Measurements from ENCODE around the gene ABCC5.

The ABCC5 gene

DNA sequence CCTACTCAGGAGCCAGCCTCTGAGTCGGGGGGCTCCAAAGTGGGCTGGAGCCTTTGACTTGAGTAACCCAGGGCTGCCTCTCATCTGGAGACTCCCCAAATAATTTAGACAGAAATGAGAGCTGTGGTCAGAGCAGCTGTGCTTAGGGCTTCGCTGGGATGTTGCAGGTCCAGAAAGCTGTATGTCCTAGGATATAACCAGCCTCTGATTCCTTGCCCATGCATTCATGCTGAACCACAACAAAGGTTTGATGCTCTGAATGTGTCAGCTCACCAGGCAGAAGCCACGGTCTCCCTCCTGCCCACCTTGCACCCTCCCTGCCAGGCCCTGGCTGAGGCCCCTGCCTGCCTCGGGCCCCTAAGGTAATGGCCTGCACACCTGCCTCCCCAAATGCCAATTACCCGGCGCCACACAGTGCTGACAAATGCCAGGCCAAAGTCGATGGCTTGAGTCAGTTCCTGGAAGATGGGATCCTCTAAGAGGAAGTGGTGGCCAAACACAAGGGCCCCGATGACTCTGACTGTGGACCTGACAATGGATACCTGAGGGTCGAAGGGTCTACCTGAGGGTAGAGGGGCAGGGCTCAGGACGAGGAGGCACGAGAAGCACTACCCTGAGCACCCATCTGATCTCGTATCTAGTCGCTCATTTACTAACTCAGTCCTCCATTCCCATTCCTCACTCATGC is 111.3 kb downstream of the ABCC5 start:
- TF ChIP-seq, protein P1, sequence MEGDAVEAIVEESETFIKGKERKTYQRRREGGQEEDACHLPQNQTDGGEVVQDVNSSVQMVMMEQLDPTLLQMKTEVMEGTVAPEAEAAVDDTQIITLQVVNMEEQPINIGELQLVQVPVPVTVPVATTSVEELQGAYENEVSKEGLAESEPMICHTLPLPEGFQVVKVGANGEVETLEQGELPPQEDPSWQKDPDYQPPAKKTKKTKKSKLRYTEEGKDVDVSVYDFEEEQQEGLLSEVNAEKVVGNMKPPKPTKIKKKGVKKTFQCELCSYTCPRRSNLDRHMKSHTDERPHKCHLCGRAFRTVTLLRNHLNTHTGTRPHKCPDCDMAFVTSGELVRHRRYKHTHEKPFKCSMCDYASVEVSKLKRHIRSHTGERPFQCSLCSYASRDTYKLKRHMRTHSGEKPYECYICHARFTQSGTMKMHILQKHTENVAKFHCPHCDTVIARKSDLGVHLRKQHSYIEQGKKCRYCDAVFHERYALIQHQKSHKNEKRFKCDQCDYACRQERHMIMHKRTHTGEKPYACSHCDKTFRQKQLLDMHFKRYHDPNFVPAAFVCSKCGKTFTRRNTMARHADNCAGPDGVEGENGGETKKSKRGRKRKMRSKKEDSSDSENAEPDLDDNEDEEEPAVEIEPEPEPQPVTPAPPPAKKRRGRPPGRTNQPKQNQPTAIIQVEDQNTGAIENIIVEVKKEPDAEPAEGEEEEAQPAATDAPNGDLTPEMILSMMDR (IDR thresholded peaks at IDR 0.05; ENCODE audit: low read length): no peak
- TF ChIP-seq EZH2 (IDR thresholded peaks at IDR 0.05; ENCODE audit: borderline replicate concordance, low read length): no peak
- Histone ChIP-seq H3K4me3 (ENCODE audit: low read depth, low read length, poor library complexity, severe bottlenecking) (no peak overlapping the region), H3K9me3 (ENCODE audit: low read length) (no peaks in the 10 kb centered on the region), H2AFZ (ENCODE audit: low read length) (no peak overlapping the region), H4K20me1 (ENCODE audit: insufficient read depth, low read length) (no peaks in the 10 kb centered on the region), H3K36me3 (ENCODE audit: insufficient read depth, low read length) (no peaks in the 10 kb centered on the region), H3K4me2 (ENCODE audit: low read length) (no peak overlapping the region), H3K79me2 (ENCODE audit: insufficient read depth, low read length) (no peaks in the 10 kb centered on the region), H3K27me3 (ENCODE audit: insufficient read depth, low read length) (0 out of 2 replicates have a peak, but pooled peaks cover 5% of the 10 kb centered on the region), H3K9ac (ENCODE audit: low read length) (no peak overlapping the region), H3K27ac (ENCODE audit: low read depth, low read length, poor library complexity, severe bottlenecking) (no peak overlapping the region), H3K4me1 (ENCODE audit: insufficient read depth, low read length, severe bottlenecking) (no peaks in the 10 kb centered on the region), H3F3A (ENCODE audit: insufficient read depth, low read length) (no peaks in the 10 kb centered on the region), H3K9me2 (ENCODE audit: low read depth, low read length) (no peaks in the 10 kb centered on the region)

DNA sequence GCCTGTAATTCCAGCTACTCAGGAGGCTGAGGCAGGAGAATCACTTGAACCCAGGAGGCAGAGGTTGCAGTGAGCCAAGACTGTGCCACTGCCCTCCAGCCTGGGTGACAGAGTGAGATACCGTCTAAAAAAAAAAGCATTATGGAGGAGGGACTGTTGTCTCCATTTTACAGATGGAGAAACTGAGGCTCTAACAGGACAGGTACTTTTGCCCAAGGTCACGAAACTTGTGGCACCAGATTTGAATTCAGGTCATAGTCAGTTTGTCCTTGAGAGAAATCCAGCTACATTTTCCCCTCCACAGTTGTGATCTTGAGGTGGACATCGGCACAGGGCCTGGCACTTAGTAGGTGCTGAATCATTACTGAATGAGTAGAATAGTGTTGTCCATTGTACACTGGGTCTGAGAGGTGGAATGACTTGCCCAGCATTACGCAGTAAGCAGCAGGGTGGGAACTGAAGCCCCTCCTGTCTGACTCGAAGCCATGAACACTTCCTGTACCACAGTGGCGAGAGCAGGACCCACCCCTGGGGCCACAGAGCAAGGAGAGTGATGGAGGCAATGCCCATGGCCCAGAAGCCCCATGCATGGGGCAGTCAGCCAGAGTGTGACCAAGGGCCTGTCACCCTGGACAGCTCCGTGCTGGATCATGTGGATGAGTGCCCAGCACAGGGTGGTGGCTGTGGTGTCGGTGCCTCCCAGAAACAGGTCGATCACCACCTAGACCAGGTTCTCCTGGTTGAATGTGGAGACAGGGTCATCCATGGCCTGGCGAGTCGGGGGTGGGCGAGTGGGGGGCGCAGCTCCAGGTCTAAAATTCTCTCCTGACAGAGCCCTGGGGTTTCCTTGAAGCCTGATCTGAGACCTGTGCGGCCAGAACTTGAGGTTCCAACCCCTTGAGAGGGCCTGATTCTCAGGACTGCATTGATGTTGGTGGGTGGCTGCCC is 112.6 kb downstream of the ABCC5 start:
- Histone ChIP-seq H3K27ac (ENCODE audit: low read depth, low read length, poor library complexity, severe bottlenecking) (no peak overlapping the region), H2AFZ (ENCODE audit: low read length) (no peak overlapping the region), H3K79me2 (ENCODE audit: insufficient read depth, low read length) (no peaks in the 10 kb centered on the region)

DNA sequence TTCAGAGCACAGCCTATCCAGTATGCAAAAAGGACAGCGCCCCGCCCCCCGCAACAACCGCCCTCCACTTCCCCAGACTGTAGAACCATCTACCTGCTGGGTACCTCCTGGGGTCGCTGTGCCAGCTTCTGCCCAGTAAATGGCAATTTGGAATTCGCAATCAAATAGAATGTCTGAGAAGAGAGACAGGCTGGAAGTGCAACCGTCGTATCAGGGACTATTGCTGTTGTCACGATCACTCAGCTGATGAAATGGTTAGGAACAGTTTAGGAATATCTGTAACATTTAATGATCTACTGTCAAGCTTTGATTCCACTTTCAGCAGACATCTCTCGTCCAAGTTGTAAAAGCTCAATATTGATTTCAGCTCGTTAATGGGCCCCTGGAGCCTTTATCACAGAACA is 119.7 kb downstream of the ABCC5 start:
- Histone ChIP-seq H3F3A (ENCODE audit: insufficient read depth, low read length) (no peaks in the 10 kb centered on the region), H4K20me1 (ENCODE audit: insufficient read depth, low read length) (no peaks in the 10 kb centered on the region), H3K27ac (ENCODE audit: low read depth, low read length, poor library complexity, severe bottlenecking) (no peak overlapping the region)

More for the DNA sequence above, 112.6 kb downstream of the ABCC5 start:
- H3K27me3 ChIP-seq (ENCODE audit: insufficient read depth, low read length): 0 out of 2 replicates have a peak, but pooled peaks cover 5% of the 10 kb centered on the region
- H3K4me1 ChIP-seq (ENCODE audit: insufficient read depth, low read length, severe bottlenecking): no peaks in the 10 kb centered on the region
- no peaks in the 10 kb centered on the region for H3K9me3 ChIP-seq (ENCODE audit: low read length)
- no peak overlapping the region for H3K4me3 ChIP-seq (ENCODE audit: low read depth, low read length, poor library complexity, severe bottlenecking)
- H3K9ac ChIP-seq (ENCODE audit: low read length): no peak overlapping the region
- no peaks in the 10 kb centered on the region for H3K36me3 ChIP-seq (ENCODE audit: insufficient read depth, low read length)
- no peaks in the 10 kb centered on the region for H3F3A ChIP-seq (ENCODE audit: insufficient read depth, low read length)
- H3K9me2 ChIP-seq (ENCODE audit: low read depth, low read length): no peaks in the 10 kb centered on the region
- TF ChIP-seq, protein P1 (IDR thresholded peaks at IDR 0.05; ENCODE audit: low read length): no peak
- TF ChIP-seq EZH2 (IDR thresholded peaks at IDR 0.05; ENCODE audit: borderline replicate concordance, low read length): no peak
- H3K4me2 ChIP-seq (ENCODE audit: low read length): no peak overlapping the region
- no peaks in the 10 kb centered on the region for H4K20me1 ChIP-seq (ENCODE audit: insufficient read depth, low read length)

More for the DNA sequence above, 119.7 kb downstream of the ABCC5 start:
- Histone ChIP-seq H3K4me1 (ENCODE audit: insufficient read depth, low read length, severe bottlenecking) (peaks cover 25% of the 10 kb centered on the region), H3K36me3 (ENCODE audit: insufficient read depth, low read length) (no peaks in the 10 kb centered on the region), H3K9ac (ENCODE audit: low read length) (no peak overlapping the region), H3K79me2 (ENCODE audit: insufficient read depth, low read length) (no peaks in the 10 kb centered on the region), H3K4me2 (ENCODE audit: low read length) (peak overlapping the region; percentile 35; the same call in 1 of the 2 replicates), H3K9me3 (ENCODE audit: low read length) (no peaks in the 10 kb centered on the region), H2AFZ (ENCODE audit: low read length) (no peak overlapping the region), H3K9me2 (ENCODE audit: low read depth, low read length) (no peaks in the 10 kb centered on the region), H3K4me3 (ENCODE audit: low read depth, low read length, poor library complexity, severe bottlenecking) (no peak overlapping the region), H3K27me3 (ENCODE audit: insufficient read depth, low read length) (0 out of 2 replicates have a peak, but pooled peaks cover 5% of the 10 kb centered on the region)
- TF ChIP-seq, protein P1 (IDR thresholded peaks at IDR 0.05; ENCODE audit: low read length): peak; percentile 98
- TF ChIP-seq EZH2 (IDR thresholded peaks at IDR 0.05; ENCODE audit: borderline replicate concordance, low read length): no peak

Data from OCI-LY1 (cell line).